Heart left ventricle (tissue), 13 donors: ENCODE data around the gene C12orf56.
"Not testable (repeated sequence)": the region's sequence is repeated elsewhere in the genome, so short reads cannot be mapped to it uniquely, and the experiment has no call there.

Experiments used
- POLR2A ChIP-seq, 2 donors: fragments of 450-650 bp; IDR thresholded peaks; one replicate each; pipeline ENCODE4 v1.6.1; 2017; ENCODE audit warnings: antibody characterized with exemption in 2 of 2, mild to moderate bottlenecking in 2 of 2, moderate library complexity in 2 of 2
- TF ChIP-seq, protein P1 (sequence below), 12 donors: fragments of 200-600 bp; sonication (generic) in 4 of 12; IDR thresholded peaks; one replicate each; pipeline versions ENCODE4 v1.5.0 to v1.8.0; 2018 to 2022; ENCODE audit warnings: antibody characterized with exemption in 12 of 12, mild to moderate bottlenecking in 5 of 12
- donor health status: ischemic (EF 13 %, LVEDD 7.1; RV severe dilation, severe dysfunction).
- donor health status: DM: no; HTN: yes; CAD: no.
- donor health status: DM: no; HTN: no; CAD: no.
- donor health status: ischemic (EF 25% LVEDD 6.9; RV normal size, moderate dysfunction).
- donor health status: ischemic (EF 25% LVEDD 5.7; RV mildly dilated, moderate dysfunction).
- donor health status: ischemic (EF 35%, LVEDD 5.7; RV mildly dilated, moderate dysfunction).
- donor health status: nonischemic (EF 11% LVEDD 7.7; RV severe dilation, severe dysfunction).
- donor health status: DM: yes; HTN: yes; CAD: no.
- donor health status: PGD.
- donor health status: ischemic (EF 29% LVEDD 5.4; RV normal size, mild dysfunction).
- donor health status: nonischemic (EF 23%, LVEDD 6.1; RV moderate dilation, normal function).

DNA sequence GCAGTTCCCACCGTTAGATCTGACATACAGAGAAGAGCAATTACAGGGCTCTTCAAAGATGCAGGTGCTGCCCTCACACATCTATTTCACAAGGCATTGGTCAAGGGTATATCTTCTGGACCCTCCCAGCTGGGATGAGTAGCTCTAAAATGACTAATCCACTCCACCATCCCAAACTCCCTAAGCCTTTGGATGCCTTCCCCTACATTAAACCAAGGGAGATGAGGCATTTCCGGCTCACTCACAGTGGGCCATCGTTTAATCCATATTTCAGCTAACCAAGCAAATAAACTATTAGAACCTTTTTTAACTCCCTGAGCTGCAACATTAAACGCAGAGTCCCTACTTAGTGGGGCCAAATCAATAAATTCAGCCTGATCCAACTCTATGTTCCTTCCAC, 45.9 kb downstream of the C12orf56 start:
- TF ChIP-seq, protein P1, sequence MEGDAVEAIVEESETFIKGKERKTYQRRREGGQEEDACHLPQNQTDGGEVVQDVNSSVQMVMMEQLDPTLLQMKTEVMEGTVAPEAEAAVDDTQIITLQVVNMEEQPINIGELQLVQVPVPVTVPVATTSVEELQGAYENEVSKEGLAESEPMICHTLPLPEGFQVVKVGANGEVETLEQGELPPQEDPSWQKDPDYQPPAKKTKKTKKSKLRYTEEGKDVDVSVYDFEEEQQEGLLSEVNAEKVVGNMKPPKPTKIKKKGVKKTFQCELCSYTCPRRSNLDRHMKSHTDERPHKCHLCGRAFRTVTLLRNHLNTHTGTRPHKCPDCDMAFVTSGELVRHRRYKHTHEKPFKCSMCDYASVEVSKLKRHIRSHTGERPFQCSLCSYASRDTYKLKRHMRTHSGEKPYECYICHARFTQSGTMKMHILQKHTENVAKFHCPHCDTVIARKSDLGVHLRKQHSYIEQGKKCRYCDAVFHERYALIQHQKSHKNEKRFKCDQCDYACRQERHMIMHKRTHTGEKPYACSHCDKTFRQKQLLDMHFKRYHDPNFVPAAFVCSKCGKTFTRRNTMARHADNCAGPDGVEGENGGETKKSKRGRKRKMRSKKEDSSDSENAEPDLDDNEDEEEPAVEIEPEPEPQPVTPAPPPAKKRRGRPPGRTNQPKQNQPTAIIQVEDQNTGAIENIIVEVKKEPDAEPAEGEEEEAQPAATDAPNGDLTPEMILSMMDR (IDR thresholded peaks at IDR 0.05): not testable (repeated sequence)
- not testable (repeated sequence) for TF ChIP-seq POLR2A (IDR thresholded peaks at IDR 0.05)
